ENCODE measurements around the gene CBLB.

CBLB gene

DNA sequence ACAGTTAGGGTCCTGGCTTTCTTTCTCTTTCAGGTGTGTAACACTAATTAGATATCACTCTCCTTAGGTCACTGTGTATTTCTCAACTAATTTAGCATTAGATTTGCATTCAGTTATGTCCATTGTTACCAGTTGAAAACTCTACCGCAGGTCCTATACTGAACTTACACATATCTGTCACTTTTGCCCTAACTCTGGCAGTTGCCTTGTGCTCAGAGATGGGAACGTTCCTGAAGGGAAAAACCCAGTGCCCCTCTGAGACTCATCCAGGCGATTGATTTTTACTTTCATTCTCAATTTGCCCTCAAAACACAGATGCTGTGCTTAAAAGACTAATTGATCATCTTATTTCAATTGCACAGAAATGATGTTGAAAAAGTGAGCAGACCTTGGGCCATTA is 253.0 kb downstream of the CBLB start:
- no peak for DNase-seq (ENCODE audit: low read depth)

DNA sequence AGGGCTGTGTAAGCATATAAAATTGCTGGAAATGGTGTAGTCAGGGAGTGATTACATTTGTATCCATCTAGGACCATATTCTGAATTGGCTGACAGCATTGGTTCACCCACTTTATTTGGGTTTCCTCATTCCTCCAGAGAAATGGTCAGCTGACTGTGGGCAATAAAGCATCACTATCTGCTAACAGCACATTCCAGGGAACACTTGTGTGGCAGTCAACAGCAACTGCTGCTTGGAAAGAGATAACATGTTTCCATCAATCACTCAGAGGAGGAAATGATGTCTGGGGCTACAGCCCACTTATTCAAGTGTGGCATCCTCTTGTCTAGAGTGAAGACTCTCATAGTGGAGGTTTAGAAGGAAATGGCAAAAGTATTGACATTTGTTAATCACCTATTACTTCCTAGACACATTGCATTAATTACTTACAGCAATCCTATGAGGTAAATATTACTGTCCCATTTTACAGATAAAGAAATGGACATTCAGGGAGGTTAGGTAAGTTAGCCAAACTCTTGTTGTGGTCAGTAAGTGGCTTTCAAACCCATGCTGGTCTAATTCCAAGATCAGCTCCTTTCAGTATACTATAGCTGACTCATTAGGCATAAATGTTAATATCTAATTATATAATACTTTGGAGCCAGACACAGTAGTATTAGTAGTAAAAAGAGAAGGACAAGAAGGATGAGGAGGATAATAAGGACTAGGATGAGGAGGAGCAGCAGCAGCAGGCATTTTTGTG is 254.4 kb downstream of the CBLB start:
- no peak for DNase-seq (ENCODE audit: low read depth)

DNA sequence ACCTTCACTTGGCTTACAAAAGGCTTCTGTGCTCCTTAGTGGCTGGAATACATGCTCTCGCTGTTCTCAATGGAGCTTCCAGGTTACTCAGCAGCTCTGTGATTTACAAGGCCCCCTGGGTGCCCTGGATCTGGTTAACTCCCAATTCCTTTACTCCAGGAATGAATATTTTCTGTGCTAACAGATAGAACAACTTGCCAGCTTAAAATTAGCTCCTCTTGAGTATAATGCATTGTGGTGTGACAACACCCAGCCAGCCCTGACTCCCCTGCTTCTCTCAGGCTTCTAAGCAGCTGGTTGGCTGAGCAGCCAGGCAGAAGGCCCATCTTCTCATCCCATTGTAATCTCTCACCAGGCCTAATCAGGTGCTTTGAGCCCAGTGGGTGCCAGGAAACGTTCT is 255.7 kb downstream of the CBLB start:
- DNase-seq (ENCODE audit: low read depth), result no peak

DNA sequence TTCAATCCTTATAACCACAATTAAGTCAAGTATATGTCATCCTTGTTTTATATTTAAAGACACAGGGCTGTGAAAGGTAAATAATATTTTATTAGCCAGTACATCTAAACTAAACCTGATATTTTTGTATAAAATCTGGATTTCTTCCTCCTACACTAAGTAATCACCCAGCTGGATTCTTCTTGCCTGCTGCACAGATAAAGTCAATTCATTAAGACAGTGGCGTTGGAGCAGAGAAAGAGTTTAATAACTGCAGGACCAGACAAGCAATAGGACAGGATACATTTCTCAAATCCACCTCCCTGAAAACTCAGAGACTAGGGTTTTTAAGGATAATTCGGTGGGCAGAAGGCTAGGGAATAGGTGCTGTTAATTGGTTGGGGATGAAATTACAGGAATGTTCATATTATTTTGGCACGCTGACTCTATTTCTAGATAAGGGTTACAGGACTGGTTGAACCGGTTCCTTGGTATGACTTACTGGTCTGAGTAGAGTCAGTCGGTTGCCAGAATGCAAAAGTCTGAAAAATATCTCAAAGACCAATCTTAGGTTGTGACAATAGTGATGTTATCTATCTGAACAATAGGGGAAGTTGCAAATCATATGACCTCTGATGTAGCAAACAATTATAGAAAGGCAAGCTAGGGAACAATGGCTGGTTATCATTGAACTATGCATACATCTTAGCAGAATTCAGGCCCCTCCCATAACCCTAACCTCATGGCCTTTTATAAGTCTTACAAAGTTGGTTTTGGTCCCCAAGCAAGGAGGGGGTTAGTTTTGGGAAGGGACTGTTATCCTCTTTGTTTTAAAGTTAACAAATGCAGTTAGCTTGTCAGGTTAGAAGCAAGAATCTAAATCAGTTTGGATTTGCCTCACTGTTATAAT is 257.3 kb downstream of the CBLB start:
- DNase-seq (ENCODE audit: low read depth), result no peak

DNA sequence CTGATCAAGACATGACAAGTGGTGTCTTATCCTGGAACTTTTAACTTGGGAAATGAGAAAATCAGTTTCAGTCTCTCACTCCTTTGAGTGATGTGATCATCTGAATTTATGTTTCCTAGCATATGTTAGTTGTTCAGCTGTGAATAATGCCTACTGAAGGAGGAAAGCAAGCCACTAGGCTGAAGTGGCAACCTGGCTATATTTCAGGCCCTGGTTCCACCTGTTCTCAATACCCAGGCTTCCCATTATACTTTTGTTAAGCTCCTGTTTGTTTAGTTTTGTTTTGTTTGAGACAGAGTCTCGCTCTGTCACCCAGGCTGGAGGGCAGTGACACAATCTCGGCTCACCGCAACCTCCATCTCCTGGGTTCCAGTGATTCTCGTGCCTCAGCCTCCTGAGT is 258.3 kb downstream of the CBLB start:
- no peak for DNase-seq (ENCODE audit: low read depth)

DNA sequence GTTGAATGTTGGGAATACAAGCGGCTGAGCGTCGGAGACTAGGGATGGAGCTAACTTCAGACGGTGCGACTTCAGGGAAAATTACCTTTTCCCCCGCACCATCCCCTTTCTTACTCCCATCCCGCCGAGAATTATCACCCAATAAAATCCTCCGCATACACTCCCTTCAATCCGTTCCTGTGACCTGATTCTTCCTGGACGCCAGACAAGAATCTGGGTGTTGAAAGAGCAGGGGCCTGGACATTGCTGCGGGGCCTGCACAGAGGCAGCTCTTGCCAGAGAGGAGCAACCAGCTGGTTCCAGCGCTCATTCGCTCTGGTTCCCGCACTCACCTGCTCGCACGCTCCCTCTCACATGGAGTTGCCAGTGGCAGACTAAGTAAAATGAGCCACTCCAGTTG is 260.2 kb downstream of the CBLB start:
- DNase-seq (ENCODE audit: low read depth), result no peak

DNA sequence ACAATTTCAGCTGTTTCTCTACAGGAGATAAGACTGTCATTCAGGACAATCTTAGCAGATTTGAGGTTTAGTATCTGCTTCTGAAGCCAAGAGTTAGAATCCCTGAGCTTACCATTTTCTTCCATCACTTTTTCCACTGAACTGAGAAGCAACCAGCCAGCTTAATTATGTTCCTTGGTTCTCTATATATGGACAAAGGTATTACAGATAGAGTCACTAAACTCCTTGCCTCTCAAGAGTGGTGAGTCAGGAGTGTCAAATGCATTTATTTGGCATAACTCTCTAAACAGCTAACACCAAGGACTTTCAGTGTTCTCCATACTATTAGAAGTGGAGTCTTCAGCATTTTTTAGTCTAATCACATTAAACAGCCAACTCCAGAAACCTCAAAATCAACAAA is 262.8 kb downstream of the CBLB start:
- no peak for DNase-seq (ENCODE audit: low read depth)
